ENCODE results near the gene SPTBN1.

DNA sequence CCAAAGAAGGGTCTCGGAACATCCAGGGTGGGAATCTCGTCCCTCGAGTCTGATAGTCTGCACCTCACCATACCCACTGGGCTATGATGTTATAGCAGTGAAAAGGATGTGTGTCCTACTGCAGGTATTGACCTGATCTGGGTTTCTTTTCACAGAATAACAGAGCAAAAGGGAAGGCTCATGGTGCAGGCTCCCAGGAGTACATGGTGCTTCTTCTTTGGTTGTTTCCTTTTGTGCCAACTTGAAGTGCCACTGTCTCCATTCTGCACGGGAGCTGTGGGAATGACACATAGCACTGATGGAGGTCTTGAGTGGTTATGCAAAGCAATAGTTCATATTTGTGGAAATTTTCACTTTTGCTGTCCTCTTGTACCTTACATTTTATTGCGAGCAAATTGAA, 195.2 kb downstream of the SPTBN1 start:
- TF ChIP-seq, protein P1, sequence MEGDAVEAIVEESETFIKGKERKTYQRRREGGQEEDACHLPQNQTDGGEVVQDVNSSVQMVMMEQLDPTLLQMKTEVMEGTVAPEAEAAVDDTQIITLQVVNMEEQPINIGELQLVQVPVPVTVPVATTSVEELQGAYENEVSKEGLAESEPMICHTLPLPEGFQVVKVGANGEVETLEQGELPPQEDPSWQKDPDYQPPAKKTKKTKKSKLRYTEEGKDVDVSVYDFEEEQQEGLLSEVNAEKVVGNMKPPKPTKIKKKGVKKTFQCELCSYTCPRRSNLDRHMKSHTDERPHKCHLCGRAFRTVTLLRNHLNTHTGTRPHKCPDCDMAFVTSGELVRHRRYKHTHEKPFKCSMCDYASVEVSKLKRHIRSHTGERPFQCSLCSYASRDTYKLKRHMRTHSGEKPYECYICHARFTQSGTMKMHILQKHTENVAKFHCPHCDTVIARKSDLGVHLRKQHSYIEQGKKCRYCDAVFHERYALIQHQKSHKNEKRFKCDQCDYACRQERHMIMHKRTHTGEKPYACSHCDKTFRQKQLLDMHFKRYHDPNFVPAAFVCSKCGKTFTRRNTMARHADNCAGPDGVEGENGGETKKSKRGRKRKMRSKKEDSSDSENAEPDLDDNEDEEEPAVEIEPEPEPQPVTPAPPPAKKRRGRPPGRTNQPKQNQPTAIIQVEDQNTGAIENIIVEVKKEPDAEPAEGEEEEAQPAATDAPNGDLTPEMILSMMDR (IDR thresholded peaks at IDR 0.05; ENCODE audit: borderline replicate concordance, extremely low read depth, low read length, poor library complexity, severe bottlenecking) = no peak
- TF ChIP-seq EZH2 (IDR thresholded peaks at IDR 0.05; ENCODE audit: borderline replicate concordance, low read depth, low read length, severe bottlenecking) = no peak

Measured in DND-41 (cell line).